HepG2 (cell line): ENCODE results near the gene KISS1. TPM values are rescaled to one million over a fixed set of nuclear protein-coding genes. Genes with fewer than 3 reads are reported as not detected.
A peak's percentile ranks its signal among the peaks of the same experiment; 100 is the strongest.

ENCODE experiments used
- AHR ChIP-seq: IDR thresholded peaks from 2 replicates; pipeline ENCODE4 v1.6.1; 2018; ENCODE audit warnings: missing genetic modification reagents, missing compliant biosample characterization
- GTF3A ChIP-seq: sonication (generic); formaldehyde crosslinking; conservative IDR thresholded peaks from 2 replicates; pipeline ENCODE4 v1.4.0; 2020; ENCODE audit warnings: mild to moderate bottlenecking, missing genetic modification reagents
- HNF4G ChIP-seq, 2 experiments: sonication (generic) in 1 of 2; formaldehyde crosslinking in 1 of 2; IDR thresholded peaks; 2 replicates each; pipeline versions ENCODE4 v1.4.0 to v1.6.1; 2011 to 2020; ENCODE audit warnings: borderline replicate concordance in 2 of 2, low read depth in 2 of 2, mild to moderate bottlenecking in 2 of 2, low read length in 1 of 2, missing genetic modification reagents in 1 of 2, moderate library complexity in 1 of 2
- KMT2B ChIP-seq: IDR thresholded peaks from 2 replicates; pipeline ENCODE4 v1.6.1; 2016; ENCODE audit warnings: missing genetic modification reagents, missing compliant biosample characterization
- NAIF1 ChIP-seq: sonication (generic); formaldehyde crosslinking; IDR thresholded peaks from 2 replicates; pipeline ENCODE4 v1.5.0; 2020; ENCODE audit warnings: mild to moderate bottlenecking, missing genetic modification reagents, borderline replicate concordance
- TRIM24 ChIP-seq: sonication (generic); formaldehyde crosslinking; IDR thresholded peaks from 2 replicates; pipeline ENCODE4 v1.8.0; 2022; ENCODE audit warnings: mild to moderate bottlenecking, missing genetic modification reagents
- XBP1 ChIP-seq: sonication (generic); formaldehyde crosslinking; IDR thresholded peaks from 2 replicates; pipeline ENCODE4 v1.5.0; 2020; ENCODE audit warnings: missing genetic modification reagents
- XRCC5 ChIP-seq: fragments of 200-400 bp; formaldehyde crosslinking; optimal IDR thresholded peaks from 2 replicates; pipeline ENCODE3; 2017; ENCODE audit warnings: mild to moderate bottlenecking, low read length
- ZNF101 ChIP-seq: sonication (generic); formaldehyde crosslinking; IDR thresholded peaks from 2 replicates; pipeline ENCODE4 v1.4.0; 2020; ENCODE audit warnings: mild to moderate bottlenecking, low read depth, missing genetic modification reagents, borderline replicate concordance
- ZNF251 ChIP-seq: sonication (generic); formaldehyde crosslinking; IDR thresholded peaks from 2 replicates; pipeline ENCODE4 v1.9.0; 2021; ENCODE audit warnings: mild to moderate bottlenecking, missing genetic modification reagents
- ZNF260 ChIP-seq: sonication (generic); formaldehyde crosslinking; IDR thresholded peaks from 2 replicates; pipeline ENCODE4 v1.4.0; 2020; ENCODE audit warnings: missing genetic modification reagents, low read depth, mild to moderate bottlenecking, borderline replicate concordance
- ZNF296 ChIP-seq: sonication (generic); formaldehyde crosslinking; conservative IDR thresholded peaks from 2 replicates; pipeline ENCODE4 v1.5.0; 2020; ENCODE audit warnings: mild to moderate bottlenecking, missing genetic modification reagents
- ZNF552 ChIP-seq: sonication (generic); formaldehyde crosslinking; IDR thresholded peaks from 2 replicates; pipeline ENCODE4 v1.9.0; 2022; ENCODE audit warnings: missing genetic modification reagents, mild to moderate bottlenecking, borderline replicate concordance
- ZNF629 ChIP-seq: sonication (generic); formaldehyde crosslinking; conservative IDR thresholded peaks from 2 replicates; pipeline ENCODE4 v1.5.0; 2020; ENCODE audit warnings: missing genetic modification reagents
- ZNF773 ChIP-seq: sonication (generic); formaldehyde crosslinking; IDR thresholded peaks from 2 replicates; pipeline ENCODE4 v1.4.0; 2020; ENCODE audit warnings: missing genetic modification reagents, borderline replicate concordance
- ZNF788 ChIP-seq: sonication (generic); formaldehyde crosslinking; IDR thresholded peaks from 2 replicates; pipeline ENCODE4 v1.5.0; 2020; ENCODE audit warnings: mild to moderate bottlenecking, missing genetic modification reagents, borderline replicate concordance
- ZNF850 ChIP-seq: sonication (generic); formaldehyde crosslinking; conservative IDR thresholded peaks from 2 replicates; pipeline ENCODE4 v1.9.0; 2021; ENCODE audit warnings: mild to moderate bottlenecking, missing genetic modification reagents
- polyA plus RNA-seq, 8 experiments: library from polyadenylated mRNA; depleted of rRNA in 3 of 8; stranded (reverse) in 7 of 8; unstranded in 1 of 8; fragments of >200 nt; fragmentation: Illumina TruSeq in 4 of 8; extraction: Trizol in 4 of 8; gene quantifications; 2 replicates each; pipeline versions ENCODE4 v1.2.1 to v1.2.3, GENCODE V29; 2011 to 2016; ENCODE audit warnings: low read depth in 4 of 8, missing spikeins in 1 of 8, mixed read lengths in 1 of 8; ENCODE audit not compliant: insufficient read depth in 1 of 8
- total RNA-seq, 5 experiments: library from RNA; depleted of rRNA; stranded (reverse); fragments of >200 nt; fragmentation: Illumina TruSeq; extraction: Trizol; gene quantifications; 2 replicates each; pipeline ENCODE4 v1.2.3, GENCODE V29; 2016; ENCODE audit warnings: low read depth in 1 of 5
- TF ChIP-seq, protein P1 (sequence below): sonication (generic); formaldehyde crosslinking; IDR thresholded peaks from 2 replicates; pipeline ENCODE4 v1.5.1; 2020; ENCODE audit warnings: mild to moderate bottlenecking, missing genetic modification reagents
- TF ChIP-seq, protein P2 (sequence below): sonication (generic); formaldehyde crosslinking; IDR thresholded peaks from 2 replicates; pipeline ENCODE4 v1.9.0; 2022; ENCODE audit warnings: missing genetic modification reagents, mild to moderate bottlenecking, borderline replicate concordance
- TF ChIP-seq, protein P3 (sequence below): sonication (generic); formaldehyde crosslinking; IDR thresholded peaks from 2 replicates; pipeline ENCODE4 v1.4.0; 2020; ENCODE audit warnings: mild to moderate bottlenecking, missing genetic modification reagents
- TF ChIP-seq, protein P4 (sequence below): sonication (generic); formaldehyde crosslinking; IDR thresholded peaks from 2 replicates; pipeline ENCODE4 v1.9.0; 2021; ENCODE audit warnings: missing genetic modification reagents, borderline replicate concordance

The KISS1 gene
- total and polyA plus RNA-seq, 2 of the 13 experiments (the other 11 are each of a cell fraction or from before 2014, with no cell fraction given): 0.24 to 0.80 TPM

DNA sequence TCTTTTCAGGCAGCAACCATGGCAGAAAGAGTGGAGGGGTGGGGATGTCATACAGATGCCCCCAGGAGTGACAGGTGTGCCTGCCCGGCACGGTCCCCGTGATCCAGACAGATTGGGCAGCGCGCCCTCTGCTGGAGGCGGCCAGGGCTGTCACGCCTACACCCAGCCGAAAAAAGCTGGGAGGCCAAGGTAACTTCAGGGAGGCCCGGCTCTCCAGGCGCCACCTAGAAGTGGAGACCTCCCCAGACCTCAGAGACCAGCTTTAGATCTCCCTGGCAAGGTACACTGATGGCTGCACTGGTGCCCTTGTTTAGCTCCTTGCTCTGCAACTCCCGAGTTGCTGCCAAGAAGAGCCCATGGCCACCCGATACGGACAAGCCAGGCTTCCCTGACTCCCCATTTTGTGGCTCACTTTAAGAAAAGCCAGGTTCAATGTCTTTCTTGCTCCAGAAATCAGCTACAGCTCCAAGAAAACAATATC is 10.9 kb upstream of the KISS1 start (continued):
- TF ChIP-seq, protein P1, sequence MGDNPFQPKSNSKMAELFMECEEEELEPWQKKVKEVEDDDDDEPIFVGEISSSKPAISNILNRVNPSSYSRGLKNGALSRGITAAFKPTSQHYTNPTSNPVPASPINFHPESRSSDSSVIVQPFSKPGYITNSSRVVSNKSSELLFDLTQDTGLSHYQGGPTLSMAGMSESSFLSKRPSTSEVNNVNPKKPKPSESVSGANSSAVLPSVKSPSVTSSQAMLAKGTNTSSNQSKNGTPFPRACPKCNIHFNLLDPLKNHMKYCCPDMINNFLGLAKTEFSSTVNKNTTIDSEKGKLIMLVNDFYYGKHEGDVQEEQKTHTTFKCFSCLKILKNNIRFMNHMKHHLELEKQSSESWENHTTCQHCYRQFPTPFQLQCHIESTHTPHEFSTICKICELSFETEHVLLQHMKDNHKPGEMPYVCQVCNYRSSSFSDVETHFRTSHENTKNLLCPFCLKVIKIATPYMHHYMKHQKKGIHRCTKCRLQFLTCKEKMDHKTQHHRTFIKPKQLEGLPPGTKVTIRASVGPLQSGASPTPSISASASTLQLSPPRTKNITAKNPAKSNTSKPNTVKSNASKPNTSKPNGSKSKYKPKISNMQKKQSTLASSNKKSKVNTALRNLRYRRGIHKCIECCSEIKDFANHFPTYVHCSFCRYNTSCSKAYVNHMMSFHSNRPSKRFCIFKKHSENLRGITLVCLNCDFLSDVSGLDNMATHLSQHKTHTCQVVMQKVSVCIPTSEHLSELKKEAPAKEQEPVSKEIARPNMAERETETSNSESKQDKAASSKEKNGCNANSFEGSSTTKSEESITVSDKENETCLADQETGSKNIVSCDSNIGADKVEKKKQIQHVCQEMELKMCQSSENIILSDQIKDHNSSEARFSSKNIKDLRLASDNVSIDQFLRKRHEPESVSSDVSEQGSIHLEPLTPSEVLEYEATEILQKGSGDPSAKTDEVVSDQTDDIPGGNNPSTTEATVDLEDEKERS: no peak
- no peak for TF ChIP-seq ZNF101 (CRISPR knock-in tag)
- no peak for TF ChIP-seq KMT2B (CRISPR knock-in tag)
- no peak for TF ChIP-seq ZNF788 (CRISPR knock-in tag)
- no peak for TF ChIP-seq AHR (CRISPR knock-in tag)
- no peak for TF ChIP-seq ZNF629 (CRISPR knock-in tag)
- no peak for TF ChIP-seq HNF4G (IDR thresholded peaks at IDR 0.05; ENCODE audit: borderline replicate concordance, low read depth, low read length)
- TF ChIP-seq HNF4G (CRISPR knock-in tag; IDR thresholded peaks at IDR 0.05; ENCODE audit: borderline replicate concordance, low read depth): no peak
- no peak for TF ChIP-seq ZNF552 (CRISPR knock-in tag)
- no peak for TF ChIP-seq TRIM24
- TF ChIP-seq GTF3A: no peak
- TF ChIP-seq ZNF296: no peak
- TF ChIP-seq ZNF850: no peak
- TF ChIP-seq XBP1 (CRISPR knock-in tag): no peak
- TF ChIP-seq XRCC5: peak; percentile 78
- TF ChIP-seq ZNF260 (CRISPR knock-in tag): no peak
- TF ChIP-seq, protein P2, sequence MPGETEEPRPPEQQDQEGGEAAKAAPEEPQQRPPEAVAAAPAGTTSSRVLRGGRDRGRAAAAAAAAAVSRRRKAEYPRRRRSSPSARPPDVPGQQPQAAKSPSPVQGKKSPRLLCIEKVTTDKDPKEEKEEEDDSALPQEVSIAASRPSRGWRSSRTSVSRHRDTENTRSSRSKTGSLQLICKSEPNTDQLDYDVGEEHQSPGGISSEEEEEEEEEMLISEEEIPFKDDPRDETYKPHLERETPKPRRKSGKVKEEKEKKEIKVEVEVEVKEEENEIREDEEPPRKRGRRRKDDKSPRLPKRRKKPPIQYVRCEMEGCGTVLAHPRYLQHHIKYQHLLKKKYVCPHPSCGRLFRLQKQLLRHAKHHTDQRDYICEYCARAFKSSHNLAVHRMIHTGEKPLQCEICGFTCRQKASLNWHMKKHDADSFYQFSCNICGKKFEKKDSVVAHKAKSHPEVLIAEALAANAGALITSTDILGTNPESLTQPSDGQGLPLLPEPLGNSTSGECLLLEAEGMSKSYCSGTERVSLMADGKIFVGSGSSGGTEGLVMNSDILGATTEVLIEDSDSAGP: peak; percentile 37; the same call in 1 of the 2 replicates
- TF ChIP-seq, protein P3, sequence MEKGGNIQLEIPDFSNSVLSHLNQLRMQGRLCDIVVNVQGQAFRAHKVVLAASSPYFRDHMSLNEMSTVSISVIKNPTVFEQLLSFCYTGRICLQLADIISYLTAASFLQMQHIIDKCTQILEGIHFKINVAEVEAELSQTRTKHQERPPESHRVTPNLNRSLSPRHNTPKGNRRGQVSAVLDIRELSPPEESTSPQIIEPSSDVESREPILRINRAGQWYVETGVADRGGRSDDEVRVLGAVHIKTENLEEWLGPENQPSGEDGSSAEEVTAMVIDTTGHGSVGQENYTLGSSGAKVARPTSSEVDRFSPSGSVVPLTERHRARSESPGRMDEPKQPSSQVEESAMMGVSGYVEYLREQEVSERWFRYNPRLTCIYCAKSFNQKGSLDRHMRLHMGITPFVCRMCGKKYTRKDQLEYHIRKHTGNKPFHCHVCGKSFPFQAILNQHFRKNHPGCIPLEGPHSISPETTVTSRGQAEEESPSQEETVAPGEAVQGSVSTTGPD: no peak
- no peak for TF ChIP-seq ZNF773 (CRISPR knock-in tag)
- TF ChIP-seq, protein P4, sequence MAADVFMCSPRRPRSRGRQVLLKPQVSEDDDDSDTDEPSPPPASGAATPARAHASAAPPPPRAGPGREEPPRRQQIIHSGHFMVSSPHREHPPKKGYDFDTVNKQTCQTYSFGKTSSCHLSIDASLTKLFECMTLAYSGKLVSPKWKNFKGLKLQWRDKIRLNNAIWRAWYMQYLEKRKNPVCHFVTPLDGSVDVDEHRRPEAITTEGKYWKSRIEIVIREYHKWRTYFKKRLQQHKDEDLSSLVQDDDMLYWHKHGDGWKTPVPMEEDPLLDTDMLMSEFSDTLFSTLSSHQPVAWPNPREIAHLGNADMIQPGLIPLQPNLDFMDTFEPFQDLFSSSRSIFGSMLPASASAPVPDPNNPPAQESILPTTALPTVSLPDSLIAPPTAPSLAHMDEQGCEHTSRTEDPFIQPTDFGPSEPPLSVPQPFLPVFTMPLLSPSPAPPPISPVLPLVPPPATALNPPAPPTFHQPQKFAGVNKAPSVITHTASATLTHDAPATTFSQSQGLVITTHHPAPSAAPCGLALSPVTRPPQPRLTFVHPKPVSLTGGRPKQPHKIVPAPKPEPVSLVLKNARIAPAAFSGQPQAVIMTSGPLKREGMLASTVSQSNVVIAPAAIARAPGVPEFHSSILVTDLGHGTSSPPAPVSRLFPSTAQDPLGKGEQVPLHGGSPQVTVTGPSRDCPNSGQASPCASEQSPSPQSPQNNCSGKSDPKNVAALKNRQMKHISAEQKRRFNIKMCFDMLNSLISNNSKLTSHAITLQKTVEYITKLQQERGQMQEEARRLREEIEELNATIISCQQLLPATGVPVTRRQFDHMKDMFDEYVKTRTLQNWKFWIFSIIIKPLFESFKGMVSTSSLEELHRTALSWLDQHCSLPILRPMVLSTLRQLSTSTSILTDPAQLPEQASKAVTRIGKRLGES (CRISPR knock-in tag): no peak
- TF ChIP-seq ZNF251 (CRISPR knock-in tag): no peak
- no peak for TF ChIP-seq NAIF1 (CRISPR knock-in tag)
